Sciatic nerve (tissue), 2 donors: ENCODE results near the gene LTF. TPM values are rescaled to one million over a fixed set of nuclear protein-coding genes. Genes with fewer than 3 reads are reported as not detected.
"Not testable (repeated sequence)": the region's sequence is repeated elsewhere in the genome, so short reads cannot be mapped to it uniquely, and the experiment has no call there.

Experiments used
- ATAC-seq: fragments of 200-7000 bp; cut with Tn5 transposase; one replicate; pipeline ENCODE4 v1.9.1; 2020; ENCODE audit warnings: mild to moderate bottlenecking, moderate library complexity
- DNase-seq: peaks from one replicate; pipeline ENCODE4 v3.0.0-alpha.2; 2020; ENCODE audit warnings: low spot score
- intact Hi-C: fragments of 100-400 bp; cut with DNase I; formaldehyde crosslinking; loops from one replicate; pipeline ENCODE4 v1.14.2; 2022
- total RNA-seq: library from RNA; stranded (reverse); fragmentation: NEBNext Ultra II Directional; extraction: Animal tissue kit (Norgen Biotek cat#: 25700); gene quantifications from one replicate; pipeline ENCODE4 v1.2.1, GENCODE V29; 2021
- donor health status: DM: no; HTN: no; CAD: no.
- donor health status: DM: no; HTN: no; CAD: no.

Gene LTF
- 11.3 TPM for total RNA-seq

DNA sequence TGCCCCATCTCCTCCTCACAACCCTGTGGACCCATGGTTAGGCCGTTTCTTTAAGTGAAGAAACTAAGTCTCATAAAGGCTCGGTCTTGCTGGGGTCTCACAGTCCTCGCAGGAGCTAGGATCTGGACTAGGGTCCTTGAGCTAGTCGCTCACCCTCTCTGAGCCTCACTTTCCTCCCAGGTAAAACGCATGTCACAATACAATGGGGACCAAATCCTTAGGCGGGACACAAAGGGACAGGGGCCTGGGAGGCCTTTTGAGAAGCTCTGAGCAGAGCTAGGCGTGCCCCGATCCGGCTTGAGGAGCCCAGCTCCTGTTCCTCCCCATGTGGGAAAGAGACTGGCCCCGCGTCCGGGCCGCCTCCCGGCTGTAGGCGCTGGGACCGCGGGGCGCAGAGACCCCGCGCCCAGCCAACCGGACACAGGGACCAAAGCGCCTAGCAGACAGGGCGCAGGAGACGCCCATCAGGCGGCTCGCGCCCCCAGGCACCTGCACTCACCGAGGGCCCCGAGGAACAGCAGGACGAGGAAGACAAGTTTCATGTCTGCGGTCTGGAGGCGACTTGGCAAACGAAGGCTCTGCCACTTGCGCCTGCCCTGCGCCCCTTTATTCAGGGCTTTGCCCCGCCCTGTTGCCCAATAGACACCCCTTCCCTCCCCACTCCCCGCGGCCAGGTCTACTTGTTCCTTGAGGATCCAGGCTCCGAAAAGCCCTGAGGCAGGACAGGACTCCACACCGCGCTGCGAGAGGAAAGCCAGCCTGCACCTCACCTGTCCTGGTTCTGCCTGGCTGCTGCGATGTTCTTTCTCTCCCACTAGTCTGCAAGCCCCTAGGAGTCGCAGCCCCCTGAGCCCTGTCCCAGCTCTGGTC is at the start of gene LTF:
LTF (minus strand) TSS at position 580 of the 870 bp plus-strand sequence; CDS start at position 542, 38 bp downstream.
- ATAC-seq (no peak), DNase-seq (no peak)
- intact Hi-C loops: no loop called here

DNA sequence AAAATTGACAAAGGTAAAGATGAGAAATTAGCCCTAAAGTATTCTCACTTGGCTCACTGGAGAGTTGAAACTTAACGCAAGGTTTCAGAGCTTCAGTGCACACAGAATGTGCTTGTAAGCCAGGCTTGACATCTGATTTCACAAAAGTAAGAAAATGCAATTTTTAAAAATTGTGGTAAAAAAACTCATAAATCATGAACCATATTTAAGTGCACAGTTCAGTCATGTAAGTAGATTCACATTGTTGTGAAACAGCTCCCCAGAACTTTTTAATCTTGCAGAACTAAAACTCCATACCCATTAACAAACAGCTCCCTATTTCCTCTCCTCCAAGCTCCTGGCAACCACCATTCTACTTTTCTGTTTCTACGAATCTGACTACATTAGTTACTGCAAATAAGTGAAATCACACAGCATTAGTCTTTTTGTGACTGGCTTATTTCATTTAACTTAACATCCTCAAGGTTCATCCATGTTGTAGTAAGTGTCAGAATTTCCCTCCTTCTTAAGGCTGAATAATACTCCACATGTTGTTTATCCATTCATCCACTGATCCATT is 47.6 kb upstream of the LTF start:
- DNase-seq (no peak), ATAC-seq (no peak)
- intact Hi-C loops: no loop called here

- intact Hi-C loops: no loop called here
- no peak for ATAC-seq
- DNase-seq: no peak
Measured at GRCh38 chr3:46509661-46510187, 45.0 kb upstream of the LTF start.

- intact Hi-C loops: no loop called here
- DNase-seq: no peak
Measured at GRCh38 chr3:46508850-46509591, 44.3 kb upstream of the LTF start.

GRCh38 chr3:46506526-46506925 is 41.8 kb upstream of the LTF start:
- DNase-seq (no peak), ATAC-seq (no peak)
- intact Hi-C loops: no loop called here

More at GRCh38 chr3:46508850-46509591, 44.3 kb upstream of the LTF start:
- no peak for ATAC-seq

DNA sequence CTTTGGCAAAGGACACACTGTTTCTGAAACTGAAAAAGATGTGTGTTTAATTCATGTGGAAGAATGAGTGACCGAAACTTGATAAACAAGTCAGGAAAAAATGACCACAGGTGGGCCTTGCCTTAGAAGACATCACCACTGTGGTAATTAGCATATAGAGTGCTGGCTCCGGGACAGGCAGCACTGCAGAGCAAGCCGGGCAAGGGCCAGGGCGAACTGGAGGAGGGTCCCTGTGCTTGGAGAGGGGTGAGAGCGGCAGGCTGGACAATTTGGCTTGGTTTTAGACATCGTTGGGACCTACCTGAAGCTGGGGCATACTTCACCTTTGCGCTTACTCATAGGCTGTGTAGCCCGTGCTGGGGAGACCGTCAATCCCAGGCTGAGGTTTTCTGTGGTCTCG is 41.2 kb upstream of the LTF start:
- intact Hi-C loops: no loop called here
- DNase-seq (no peak), ATAC-seq (no peak)

GRCh38 chr3:46504789-46505188 is 40.1 kb upstream of the LTF start:
- DNase-seq: no peak
- ATAC-seq: no peak
- intact Hi-C loops: no loop called here

DNA sequence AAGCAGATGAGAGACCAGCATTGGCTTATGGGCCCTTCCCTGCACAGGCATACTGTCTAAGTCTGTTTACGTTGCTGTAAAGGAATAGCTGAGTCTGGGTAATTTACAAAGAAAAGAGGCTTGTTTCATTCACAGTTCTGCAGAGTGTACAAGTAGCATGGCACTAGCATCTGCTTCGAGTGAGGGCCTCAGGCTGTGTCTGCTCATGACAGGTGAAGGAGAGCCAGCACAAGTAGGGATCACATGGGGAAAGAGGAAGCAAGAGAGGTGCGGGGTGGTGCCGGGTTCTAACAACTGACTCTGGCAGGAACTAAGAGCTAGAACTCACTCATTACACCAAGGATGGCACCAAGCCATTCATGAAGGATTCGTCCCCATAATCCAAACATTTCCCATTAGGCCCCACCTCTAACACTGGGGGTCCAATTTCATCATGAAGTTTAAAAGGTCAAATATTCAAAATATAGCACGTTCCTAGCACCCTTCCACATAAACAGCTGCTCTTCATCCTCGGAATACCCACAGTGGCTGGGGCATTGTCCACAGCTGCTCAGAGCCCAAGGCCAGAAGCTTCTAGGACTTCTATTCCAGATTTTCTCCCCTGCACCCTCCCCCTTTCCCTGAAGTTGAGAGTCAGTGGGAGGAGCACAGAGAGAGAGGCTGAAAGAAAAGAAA is 38.6 kb upstream of the LTF start:
- no peak for ATAC-seq
- DNase-seq: no peak
- intact Hi-C loops: no loop called here

DNA sequence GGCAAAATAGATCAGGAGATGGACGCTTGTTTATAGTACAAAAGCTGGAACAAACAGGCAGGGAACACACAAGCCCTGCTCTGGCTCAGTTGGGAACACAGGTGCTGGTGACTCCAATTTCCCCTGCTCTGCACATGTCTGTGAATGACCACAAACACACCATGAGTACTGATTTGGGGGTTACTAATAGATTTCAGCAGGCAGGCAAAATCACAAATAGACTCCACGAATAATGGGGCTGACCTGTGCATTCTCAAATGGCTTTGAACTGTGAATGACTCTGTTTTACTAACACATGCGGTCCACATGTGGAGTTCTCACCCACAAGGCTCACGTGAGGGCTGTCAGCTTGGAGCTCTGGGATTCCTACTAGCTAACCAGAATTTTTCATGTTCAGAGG is 37.0 kb upstream of the LTF start:
- intact Hi-C loops: no loop called here
- no peak for ATAC-seq

GRCh38 chr3:46500656-46501635 is 36.2 kb upstream of the LTF start:
- ATAC-seq (no peak), DNase-seq (no peak)
- intact Hi-C loops: no loop called here

More for the DNA sequence above, 37.0 kb upstream of the LTF start:
- DNase-seq: no peak

- intact Hi-C loops: loop anchor here (5.0 kb wide), 1 partner anchor 133 kb away; no protein-coding TSS in a partner anchor
- ATAC-seq: no peak
- no peak for DNase-seq
Measured at GRCh38 chr3:46498916-46499519, 34.3 kb upstream of the LTF start.

DNA sequence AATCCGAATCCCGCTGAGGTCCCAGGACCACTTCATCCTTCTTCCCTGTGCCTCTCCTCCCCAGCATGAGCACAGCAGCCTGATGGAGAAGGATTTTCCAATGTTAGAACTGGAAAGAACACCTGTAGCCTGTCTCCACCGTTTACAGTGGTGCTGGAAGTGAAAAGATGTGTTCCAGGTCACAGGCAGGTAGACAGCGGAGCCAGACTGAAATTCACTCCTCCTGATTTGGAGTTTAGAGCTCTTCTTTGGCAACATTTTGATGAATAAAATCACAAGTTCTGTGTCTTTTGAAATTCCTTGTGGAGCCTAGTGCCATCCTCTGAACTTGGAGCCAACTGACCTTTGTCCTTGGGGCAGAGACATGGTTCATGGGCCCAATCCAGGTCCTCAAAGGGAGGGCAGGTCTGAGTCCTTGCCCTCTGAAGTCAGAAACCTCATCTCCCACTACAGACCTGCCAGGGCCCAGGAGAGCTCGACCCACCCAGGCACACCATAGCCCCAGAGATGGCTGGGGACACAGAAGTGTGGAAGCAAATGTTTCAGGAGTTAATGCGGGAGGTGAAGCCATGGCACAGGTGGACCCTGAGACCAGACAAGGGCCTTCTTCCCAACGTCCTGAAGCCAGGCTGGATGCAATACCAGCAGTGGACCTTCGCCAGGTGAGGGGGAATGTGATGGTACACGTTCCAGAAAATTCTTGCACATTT is 33.0 kb upstream of the LTF start, which contains the start of gene RTP3:
RTP3 (plus strand) TSS at position 421 of the 710 bp plus-strand sequence; CDS start at position 508, 87 bp downstream.
- intact Hi-C loops: loop anchor here (5.0 kb wide), 1 partner anchor 135 kb away; no protein-coding TSS in a partner anchor
- ATAC-seq: no peak
- no peak for DNase-seq

GRCh38 chr3:46496746-46497555 is 32.2 kb upstream of the LTF start:
- DNase-seq (no peak), ATAC-seq (no peak)
- intact Hi-C loops: loop anchor here (5.0 kb wide), 1 partner anchor 135 kb away; no protein-coding TSS in a partner anchor

DNA sequence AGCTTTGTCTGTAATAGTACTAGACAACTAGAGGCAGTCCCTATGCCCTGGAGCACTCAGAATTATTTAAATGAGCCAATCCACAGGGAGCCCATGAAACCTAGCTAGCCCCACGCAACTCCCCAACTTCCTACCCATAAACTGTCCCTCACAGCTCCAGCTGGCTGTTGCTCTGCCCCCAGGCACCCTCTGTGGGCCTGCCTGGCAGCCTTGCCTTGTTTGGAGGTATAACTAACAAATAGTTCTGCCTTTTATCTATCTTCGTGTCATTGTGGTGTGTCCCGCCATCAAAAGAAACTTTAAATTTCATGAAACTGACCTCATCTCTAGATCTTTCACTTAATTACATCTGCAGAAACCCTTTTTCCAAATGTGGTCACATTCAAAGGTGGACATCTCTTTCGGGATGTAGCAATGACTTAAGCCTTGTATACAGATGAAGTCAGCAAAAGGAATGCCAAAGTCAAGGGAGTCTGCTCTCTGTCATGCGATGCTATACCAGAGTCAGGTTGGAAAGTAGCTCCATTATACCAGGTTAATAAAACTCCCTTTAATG is 31.3 kb upstream of the LTF start:
- intact Hi-C loops: loop anchor here (5.0 kb wide), 1 partner anchor 136 kb away; no protein-coding TSS in a partner anchor
- ATAC-seq (no peak), DNase-seq (no peak)

DNA sequence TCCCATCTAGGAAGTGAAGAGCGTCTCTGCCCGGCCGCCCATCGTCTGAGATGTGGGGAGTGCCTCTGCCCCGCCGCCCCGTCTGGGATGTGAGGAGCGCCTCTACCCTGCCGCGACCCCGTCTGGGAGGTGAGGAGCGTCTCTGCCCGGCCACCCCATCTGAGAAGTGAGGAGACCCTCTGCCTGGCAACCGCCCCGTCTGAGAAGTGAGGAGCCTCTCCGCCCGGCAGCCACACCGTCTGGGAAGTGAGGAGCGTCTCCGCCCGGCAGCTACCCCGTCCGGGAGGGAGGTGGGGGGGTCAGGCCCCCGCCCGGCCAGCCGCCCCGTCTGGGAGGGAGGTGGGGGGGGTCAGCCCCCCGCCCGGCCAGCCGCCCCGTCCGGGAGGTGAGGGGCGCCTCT is 29.8 kb upstream of the LTF start:
- ATAC-seq, DNase-seq, intact Hi-C loops: not testable (repeated sequence)
